ENCODE data around the gene WDR64.
A peak's percentile ranks its signal among the peaks of the same experiment; 100 is the strongest.
"Not testable (repeated sequence)": the region's sequence is repeated elsewhere in the genome, so short reads cannot be mapped to it uniquely, and the experiment has no call there.

Gene WDR64

GRCh38 chr1:241658081-241658793 is 6.2 kb downstream of the WDR64 start:
- no peak overlapping the region for H3K4me3 Mint-ChIP-seq
- H3K27ac Mint-ChIP-seq = no peak overlapping the region
- DNase-seq (no peak), ATAC-seq (no peak)
- H3K27me3 Mint-ChIP-seq = peaks cover 3% of the 10 kb centered on the region
- H3K9me3 Mint-ChIP-seq = no peaks in the 10 kb centered on the region
- H3K4me1 Mint-ChIP-seq = peaks cover 2% of the 10 kb centered on the region
- H3K36me3 Mint-ChIP-seq (ENCODE audit: low read depth) = no peaks in the 10 kb centered on the region

- ATAC-seq; DNase-seq; H3K27me3 Mint-ChIP-seq; H3K4me1 Mint-ChIP-seq; H3K9me3 Mint-ChIP-seq; H3K4me3 Mint-ChIP-seq; H3K27ac Mint-ChIP-seq; H3K36me3 Mint-ChIP-seq (ENCODE audit: low read depth): not testable (repeated sequence)
These were observed 6.9 kb downstream of the WDR64 start for GRCh38 chr1:241659016-241659415.

GRCh38 chr1:241660424-241660972 is 8.4 kb downstream of the WDR64 start:
- Mint-ChIP-seq H3K27me3 (peaks cover 1% of the 10 kb centered on the region), H3K4me1 (peaks cover 2% of the 10 kb centered on the region), H3K9me3 (no peaks in the 10 kb centered on the region), H3K4me3 (no peak overlapping the region), H3K27ac (no peak overlapping the region), H3K36me3 (ENCODE audit: low read depth) (no peaks in the 10 kb centered on the region)
- ATAC-seq = no peak
- DNase-seq = no peak

- Mint-ChIP-seq H3K9me3 (peaks cover 6% of the 10 kb centered on the region), H3K4me1 (peaks cover 30% of the 10 kb centered on the region), H3K27ac (no peak overlapping the region), H3K36me3 (ENCODE audit: low read depth) (no peaks in the 10 kb centered on the region), H3K4me3 (no peak overlapping the region), H3K27me3 (no peaks in the 10 kb centered on the region)
- DNase-seq (no peak), ATAC-seq (no peak)
These were observed 14.3 kb downstream of the WDR64 start for GRCh38 chr1:241666419-241666818.

- H3K36me3 Mint-ChIP-seq (ENCODE audit: low read depth) = no peaks in the 10 kb centered on the region
- ATAC-seq (no peak), DNase-seq (no peak)
- peaks cover 6% of the 10 kb centered on the region for H3K9me3 Mint-ChIP-seq
- H3K27me3 Mint-ChIP-seq = no peaks in the 10 kb centered on the region
- H3K4me3 Mint-ChIP-seq = no peak overlapping the region
- no peak overlapping the region for H3K27ac Mint-ChIP-seq
- peaks cover 60% of the 10 kb centered on the region for H3K4me1 Mint-ChIP-seq
These were observed 20.2 kb downstream of the WDR64 start for GRCh38 chr1:241672301-241672700.

GRCh38 chr1:241674805-241675384 is 22.8 kb downstream of the WDR64 start:
- H3K36me3 Mint-ChIP-seq (ENCODE audit: low read depth) = no peaks in the 10 kb centered on the region
- no peaks in the 10 kb centered on the region for H3K9me3 Mint-ChIP-seq
- peaks cover 54% of the 10 kb centered on the region for H3K4me1 Mint-ChIP-seq
- DNase-seq (no peak), ATAC-seq (no peak)
- H3K27me3 Mint-ChIP-seq = no peaks in the 10 kb centered on the region
- no peak overlapping the region for H3K27ac Mint-ChIP-seq
- H3K4me3 Mint-ChIP-seq = no peak overlapping the region

- Mint-ChIP-seq H3K36me3 (ENCODE audit: low read depth) (no peaks in the 10 kb centered on the region), H3K27ac (no peak overlapping the region), H3K4me3 (no peak overlapping the region), H3K27me3 (no peaks in the 10 kb centered on the region), H3K9me3 (no peaks in the 10 kb centered on the region), H3K4me1 (peaks cover 47% of the 10 kb centered on the region)
- ATAC-seq (no peak), DNase-seq (no peak)
These were observed 23.9 kb downstream of the WDR64 start for GRCh38 chr1:241675983-241676382.

- ATAC-seq (peak; percentile 99), DNase-seq (peak; percentile 6)
- H3K4me3 Mint-ChIP-seq = no peak overlapping the region
- H3K27ac Mint-ChIP-seq = no peak overlapping the region
- no peaks in the 10 kb centered on the region for H3K9me3 Mint-ChIP-seq
- H3K27me3 Mint-ChIP-seq = no peaks in the 10 kb centered on the region
- no peaks in the 10 kb centered on the region for H3K36me3 Mint-ChIP-seq (ENCODE audit: low read depth)
- H3K4me1 Mint-ChIP-seq = peaks cover 35% of the 10 kb centered on the region
These were observed 25.1 kb downstream of the WDR64 start for GRCh38 chr1:241677201-241677600.

GRCh38 chr1:241678536-241678935 is 26.5 kb downstream of the WDR64 start:
- Mint-ChIP-seq H3K36me3 (ENCODE audit: low read depth) (no peaks in the 10 kb centered on the region), H3K9me3 (no peaks in the 10 kb centered on the region), H3K4me3 (no peak overlapping the region), H3K27ac (no peak overlapping the region), H3K27me3 (no peaks in the 10 kb centered on the region), H3K4me1 (peaks cover 27% of the 10 kb centered on the region)
- ATAC-seq (no peak), DNase-seq (no peak)

GRCh38 chr1:241679404-241679803 is 27.3 kb downstream of the WDR64 start:
- Mint-ChIP-seq H3K36me3 (ENCODE audit: low read depth) (no peaks in the 10 kb centered on the region), H3K4me1 (peaks cover 27% of the 10 kb centered on the region), H3K27ac (no peak overlapping the region), H3K4me3 (no peak overlapping the region), H3K27me3 (no peaks in the 10 kb centered on the region), H3K9me3 (no peaks in the 10 kb centered on the region)
- no peak for DNase-seq
- ATAC-seq = no peak

GRCh38 chr1:241679961-241680360 is 27.9 kb downstream of the WDR64 start:
- no peak for DNase-seq
- Mint-ChIP-seq H3K4me3 (no peak overlapping the region), H3K27ac (no peak overlapping the region), H3K27me3 (no peaks in the 10 kb centered on the region), H3K36me3 (ENCODE audit: low read depth) (no peaks in the 10 kb centered on the region), H3K4me1 (peaks cover 27% of the 10 kb centered on the region), H3K9me3 (no peaks in the 10 kb centered on the region)
- no peak for ATAC-seq

GRCh38 chr1:241681861-241682448 is 29.9 kb downstream of the WDR64 start:
- H3K36me3 Mint-ChIP-seq (ENCODE audit: low read depth); H3K4me3 Mint-ChIP-seq; H3K27me3 Mint-ChIP-seq; ATAC-seq; DNase-seq; H3K9me3 Mint-ChIP-seq; H3K27ac Mint-ChIP-seq: not testable (repeated sequence)
- peaks cover 12% of the 10 kb centered on the region for H3K4me1 Mint-ChIP-seq

- no peak for DNase-seq
- Mint-ChIP-seq H3K36me3 (ENCODE audit: low read depth) (no peaks in the 10 kb centered on the region), H3K4me1 (peaks cover 4% of the 10 kb centered on the region), H3K27me3 (no peaks in the 10 kb centered on the region), H3K27ac (no peak overlapping the region), H3K4me3 (no peak overlapping the region), H3K9me3 (no peaks in the 10 kb centered on the region)
- ATAC-seq = no peak
These were observed 30.8 kb downstream of the WDR64 start for GRCh38 chr1:241682921-241683320.

GRCh38 chr1:241684108-241684507 is 32.0 kb downstream of the WDR64 start:
- ATAC-seq (no peak), DNase-seq (no peak)
- Mint-ChIP-seq H3K36me3 (ENCODE audit: low read depth) (no peaks in the 10 kb centered on the region), H3K4me1 (peaks cover 2% of the 10 kb centered on the region), H3K9me3 (no peaks in the 10 kb centered on the region), H3K27me3 (no peaks in the 10 kb centered on the region), H3K4me3 (no peak overlapping the region), H3K27ac (no peak overlapping the region)

GRCh38 chr1:241688940-241689368 is 36.9 kb downstream of the WDR64 start:
- Mint-ChIP-seq H3K9me3 (no peaks in the 10 kb centered on the region), H3K4me3 (no peak overlapping the region), H3K36me3 (ENCODE audit: low read depth) (no peaks in the 10 kb centered on the region), H3K27me3 (peaks cover 6% of the 10 kb centered on the region), H3K27ac (no peak overlapping the region), H3K4me1 (no peaks in the 10 kb centered on the region)
- ATAC-seq (no peak), DNase-seq (no peak)

Measured in activated naive CD8-positive, alpha-beta T cell treated with anti-CD3 and anti-CD28 coated beads, Interleukin-2, amount 50 U/mL, for 24 hours (primary cell).